Measurements from ENCODE around the gene GFOD1.

DNA sequence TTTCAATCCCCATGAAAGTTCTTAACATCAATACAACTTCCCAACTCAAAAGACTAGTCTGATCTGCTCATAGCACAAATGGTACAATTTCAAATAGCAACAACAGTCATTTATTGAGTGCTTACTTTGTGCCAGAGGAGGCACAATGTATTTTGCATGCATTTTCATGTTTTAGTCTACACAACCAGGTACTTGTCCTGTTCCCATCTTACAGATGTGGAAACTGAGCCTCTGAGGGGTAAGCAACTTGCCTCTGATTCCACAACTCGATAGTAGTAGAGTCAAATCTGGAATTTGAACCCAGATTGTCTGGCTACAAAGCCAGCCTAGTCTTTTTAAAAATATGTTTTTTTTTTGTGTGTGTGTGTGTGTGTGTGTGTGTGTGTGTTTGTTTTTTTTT lies 113.5 kb downstream of the GFOD1 start:
- TF ChIP-seq, protein P1, sequence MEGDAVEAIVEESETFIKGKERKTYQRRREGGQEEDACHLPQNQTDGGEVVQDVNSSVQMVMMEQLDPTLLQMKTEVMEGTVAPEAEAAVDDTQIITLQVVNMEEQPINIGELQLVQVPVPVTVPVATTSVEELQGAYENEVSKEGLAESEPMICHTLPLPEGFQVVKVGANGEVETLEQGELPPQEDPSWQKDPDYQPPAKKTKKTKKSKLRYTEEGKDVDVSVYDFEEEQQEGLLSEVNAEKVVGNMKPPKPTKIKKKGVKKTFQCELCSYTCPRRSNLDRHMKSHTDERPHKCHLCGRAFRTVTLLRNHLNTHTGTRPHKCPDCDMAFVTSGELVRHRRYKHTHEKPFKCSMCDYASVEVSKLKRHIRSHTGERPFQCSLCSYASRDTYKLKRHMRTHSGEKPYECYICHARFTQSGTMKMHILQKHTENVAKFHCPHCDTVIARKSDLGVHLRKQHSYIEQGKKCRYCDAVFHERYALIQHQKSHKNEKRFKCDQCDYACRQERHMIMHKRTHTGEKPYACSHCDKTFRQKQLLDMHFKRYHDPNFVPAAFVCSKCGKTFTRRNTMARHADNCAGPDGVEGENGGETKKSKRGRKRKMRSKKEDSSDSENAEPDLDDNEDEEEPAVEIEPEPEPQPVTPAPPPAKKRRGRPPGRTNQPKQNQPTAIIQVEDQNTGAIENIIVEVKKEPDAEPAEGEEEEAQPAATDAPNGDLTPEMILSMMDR (IDR thresholded peaks at IDR 0.05 in 8 of 11, conservative IDR thresholded peaks at IDR 0.05 in 3 of 11): no peak
- no peak for TF ChIP-seq POLR2A (IDR thresholded peaks at IDR 0.05)
